Liver (tissue), 9 donors: Measurements from ENCODE around the gene TAF15. TPM values are rescaled to one million over a fixed set of nuclear protein-coding genes. Genes with fewer than 3 reads are reported as not detected.
A peak's percentile ranks its signal among the peaks of the same experiment; 100 is the strongest.

Experiments used
- DNase-seq: peaks from one replicate; pipeline ENCODE4 v3.0.0-alpha.2; 2017; ENCODE audit warnings: low spot score
- H3K27ac ChIP-seq, 2 donors: one replicate each; pipeline ENCODE4 v1.7.0; 2013; ENCODE audit warnings: inconsistent platforms in 2 of 2, low read length in 2 of 2, control low read depth in 1 of 2, low read depth in 1 of 2, mild to moderate bottlenecking in 1 of 2
- H3K27me3 ChIP-seq, 4 donors: one replicate each; pipeline versions ENCODE4 v1.6.1 to v1.7.0; 2013; ENCODE audit warnings: low read length in 3 of 4, inconsistent platforms in 1 of 4, mild to moderate bottlenecking in 1 of 4, moderate library complexity in 1 of 4; ENCODE audit not compliant: control insufficient read depth in 4 of 4, insufficient read depth in 4 of 4
- H3K36me3 ChIP-seq, 4 donors: one replicate each; pipeline versions ENCODE4 v1.6.1 to v1.7.0; 2013; ENCODE audit warnings: low read length in 3 of 4, mild to moderate bottlenecking in 3 of 4, low read depth in 1 of 4, moderate library complexity in 1 of 4; ENCODE audit not compliant: control insufficient read depth in 4 of 4, insufficient read depth in 3 of 4
- H3K4me1 ChIP-seq, 4 donors: one replicate each; pipeline versions ENCODE4 v1.6.1 to v1.7.0; 2013; ENCODE audit warnings: low read length in 3 of 4, mild to moderate bottlenecking in 3 of 4, moderate library complexity in 1 of 4; ENCODE audit not compliant: control insufficient read depth in 4 of 4, insufficient read depth in 4 of 4
- H3K4me3 ChIP-seq, 3 donors: one replicate each; pipeline versions ENCODE4 v1.6.1 to v1.7.0; 2013; ENCODE audit warnings: low read length in 3 of 3, control low read depth in 1 of 3, low read depth in 1 of 3, mild to moderate bottlenecking in 1 of 3
- H3K9ac ChIP-seq, 2 donors: one replicate each; pipeline ENCODE4 v1.7.0; 2013; ENCODE audit warnings: low read length in 2 of 2, mild to moderate bottlenecking in 2 of 2, moderate library complexity in 2 of 2, control low read depth in 1 of 2, low read depth in 1 of 2
- H3K9me3 ChIP-seq, 4 donors: one replicate each; pipeline versions ENCODE4 v1.6.1 to v1.7.0; 2013; ENCODE audit warnings: low read length in 3 of 4; ENCODE audit not compliant: control insufficient read depth in 4 of 4
- EGR1 ChIP-seq, 2 donors: IDR thresholded peaks; 2 replicates each; pipeline ENCODE4 v1.6.1; 2016 to 2018; ENCODE audit warnings: antibody characterized with exemption in 2 of 2, low read depth in 2 of 2
- FOXA2 ChIP-seq: IDR thresholded peaks from 2 replicates; pipeline ENCODE4 v1.6.1; 2016; ENCODE audit warnings: antibody characterized with exemption
- GABPA ChIP-seq, 2 donors: IDR thresholded peaks in 1 of 2; conservative IDR thresholded peaks in 1 of 2; 2 replicates each; pipeline ENCODE4 v1.6.1; 2016; ENCODE audit warnings: antibody characterized with exemption in 2 of 2, mild to moderate bottlenecking in 1 of 2, moderate library complexity in 1 of 2
- HNF4A ChIP-seq, 2 donors: conservative IDR thresholded peaks; 2 replicates each; pipeline ENCODE4 v1.6.1; 2016; ENCODE audit warnings: antibody characterized with exemption in 2 of 2, mild to moderate bottlenecking in 2 of 2
- JUND ChIP-seq, 2 donors: IDR thresholded peaks; 2 replicates each; pipeline ENCODE4 v1.6.1; 2016; ENCODE audit warnings: antibody characterized with exemption in 2 of 2
- NR2F2 ChIP-seq: IDR thresholded peaks from 2 replicates; pipeline ENCODE4 v1.6.1; 2016; ENCODE audit warnings: antibody characterized with exemption
- REST ChIP-seq: IDR thresholded peaks from 2 replicates; pipeline ENCODE4 v1.6.1; 2016; ENCODE audit warnings: antibody characterized with exemption, mild to moderate bottlenecking
- RXRA ChIP-seq, 2 donors: IDR thresholded peaks; 2 replicates each; pipeline ENCODE4 v1.6.1; 2017 to 2018; ENCODE audit warnings: antibody characterized with exemption in 2 of 2, mild to moderate bottlenecking in 1 of 2
- SP1 ChIP-seq: IDR thresholded peaks from 2 replicates; pipeline ENCODE4 v1.6.1; 2018; ENCODE audit warnings: antibody characterized with exemption, mild to moderate bottlenecking
- TAF1 ChIP-seq: conservative IDR thresholded peaks from 2 replicates; pipeline ENCODE4 v1.6.1; 2016; ENCODE audit warnings: antibody characterized with exemption, mild to moderate bottlenecking
- YY1 ChIP-seq: IDR thresholded peaks from 2 replicates; pipeline ENCODE4 v1.6.1; 2016; ENCODE audit warnings: antibody characterized with exemption, mild to moderate bottlenecking
- ZBTB33 ChIP-seq: IDR thresholded peaks from 2 replicates; pipeline ENCODE4 v1.6.1; 2016; ENCODE audit warnings: antibody characterized with exemption
- WGBS: extraction: QIAGEN DNeasy Blood & Tissue Kit; methylation state at CpG from one replicate; pipeline ENCODE4 v1.1.7; 2013; 5-methylcytosine and 5-hydroxymethylcytosine counted together
- polyA plus RNA-seq, 2 donors: library from polyadenylated mRNA; stranded (reverse) in 1 of 2; unstranded in 1 of 2; fragments of 200-250 nt in 1 of 2; fragments of >200 nt in 1 of 2; fragmentation: Nextera tagmentation in 1 of 2; extraction: Ambion mirVana in 1 of 2; gene quantifications; one replicate each; pipeline versions ENCODE4 v1.2.1 to v1.2.3, GENCODE V29; 2013 to 2015
- total RNA-seq, 2 donors: library from RNA; depleted of rRNA; stranded (reverse); fragments of >200 nt; gene quantifications; one replicate each; pipeline ENCODE4 v1.2.3, GENCODE V29; 2014
- TF ChIP-seq, protein P1 (sequence below): IDR thresholded peaks from 2 replicates; pipeline ENCODE4 v1.6.1; 2016; ENCODE audit warnings: antibody characterized with exemption
- donor health status: healthy.
- donor health status: healthy.
- donor health status: healthy.
- donor health status: healthy.
- donor health status: healthy.

Gene TAF15
- total and polyA plus RNA-seq, 4 donors, result 13.5 to 75.0 (median 67.6) TPM

DNA sequence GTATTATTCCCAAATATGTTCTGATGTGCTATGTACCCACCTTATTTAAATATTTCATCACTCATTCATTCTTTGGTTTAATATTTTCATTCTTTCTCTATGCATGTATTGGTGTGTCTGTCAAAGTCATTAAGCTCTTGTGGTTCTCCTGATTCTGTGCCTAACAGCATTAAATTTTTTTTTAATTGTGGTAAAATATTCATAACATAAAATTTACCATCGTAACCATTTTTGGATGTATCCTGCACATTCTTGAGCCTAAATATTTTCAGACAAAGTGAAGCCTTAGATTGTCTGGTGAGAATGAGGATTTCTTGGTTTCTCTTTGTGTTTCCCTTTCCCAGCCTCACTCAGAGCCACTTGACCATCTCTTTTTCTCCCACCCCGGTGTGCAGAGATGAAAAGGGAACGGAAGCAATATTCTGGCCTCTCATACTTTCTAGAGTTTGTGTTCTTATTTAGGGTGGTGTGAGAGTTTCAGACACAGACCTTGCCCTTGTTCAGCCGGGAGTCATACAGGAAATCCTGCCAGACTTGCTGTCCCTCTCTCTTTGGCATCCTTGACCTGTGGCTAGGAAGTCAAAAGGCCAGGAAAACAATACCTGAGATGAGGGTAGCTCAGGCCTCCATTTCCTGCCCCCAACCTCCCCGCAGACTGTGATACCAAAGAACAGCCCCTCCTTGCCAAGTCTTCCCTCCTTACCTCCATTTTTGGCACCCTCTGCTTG is 66.0 kb downstream of the TAF15 start:
- TF ChIP-seq ZBTB33 (no peak), NR2F2 (peak; percentile 96), HNF4A (conservative IDR thresholded peaks at IDR 0.05) (no peak), YY1 (no peak)
- TF ChIP-seq, protein P1, sequence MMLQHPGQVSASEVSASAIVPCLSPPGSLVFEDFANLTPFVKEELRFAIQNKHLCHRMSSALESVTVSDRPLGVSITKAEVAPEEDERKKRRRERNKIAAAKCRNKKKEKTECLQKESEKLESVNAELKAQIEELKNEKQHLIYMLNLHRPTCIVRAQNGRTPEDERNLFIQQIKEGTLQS, result no peak
- no peak overlapping the region for H3K9ac ChIP-seq
- DNase-seq, result no peak
- H3K36me3 ChIP-seq, result no peaks in the 10 kb centered on the region
- no peaks in the 10 kb centered on the region for H3K4me1 ChIP-seq
- no peak overlapping the region for H3K27ac ChIP-seq
- H3K4me3 ChIP-seq, result no peak overlapping the region
- H3K27me3 ChIP-seq, result no peaks in the 10 kb centered on the region
- WGBS, result 66% methylated on average over 5 of the region's 5 CpGs
- H3K9me3 ChIP-seq, result no peaks in the 10 kb centered on the region

GRCh38 chr17:35875800-35876139 is 66.5 kb downstream of the TAF15 start:
- Histone ChIP-seq H3K9me3 (no peaks in the 10 kb centered on the region), H3K4me3 (no peak overlapping the region), H3K4me1 (no peaks in the 10 kb centered on the region), H3K27me3 (no peaks in the 10 kb centered on the region), H3K36me3 (no peaks in the 10 kb centered on the region), H3K9ac (no peak overlapping the region), H3K27ac (no peak overlapping the region)
- 77% methylated on average over 3 of the region's 3 CpGs for WGBS
- no peak for TF ChIP-seq HNF4A (conservative IDR thresholded peaks at IDR 0.05)
- TF ChIP-seq NR2F2, result peak; percentile 33
- no peak for DNase-seq

DNA sequence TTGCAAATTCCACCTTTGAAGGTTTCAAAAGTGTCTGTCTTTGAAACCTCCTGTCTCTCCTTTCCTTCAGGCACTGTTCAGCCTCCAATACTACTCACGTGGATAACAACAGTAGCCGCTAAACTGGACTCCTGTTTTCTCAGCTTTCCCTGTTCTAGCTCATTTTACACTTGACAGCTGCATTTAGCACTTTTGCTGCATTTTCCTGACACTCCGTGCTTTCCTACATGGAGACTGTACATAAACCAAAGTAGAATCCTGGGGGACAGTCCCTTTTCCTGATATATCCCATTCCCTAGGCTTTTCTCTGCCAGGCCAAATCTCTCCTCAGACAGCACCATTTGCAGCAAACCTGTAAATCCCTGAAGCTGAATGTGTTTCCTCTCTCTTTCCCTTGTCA is 67.2 kb downstream of the TAF15 start:
- no peak for DNase-seq
- Histone ChIP-seq H3K27me3 (no peaks in the 10 kb centered on the region), H3K4me1 (no peaks in the 10 kb centered on the region), H3K9me3 (no peaks in the 10 kb centered on the region), H3K9ac (no peak overlapping the region), H3K36me3 (no peaks in the 10 kb centered on the region), H3K4me3 (no peak overlapping the region), H3K27ac (no peak overlapping the region)
- WGBS, result 88% methylated on average over 3 of the region's 3 CpGs
- no peak for TF ChIP-seq SP1

DNA sequence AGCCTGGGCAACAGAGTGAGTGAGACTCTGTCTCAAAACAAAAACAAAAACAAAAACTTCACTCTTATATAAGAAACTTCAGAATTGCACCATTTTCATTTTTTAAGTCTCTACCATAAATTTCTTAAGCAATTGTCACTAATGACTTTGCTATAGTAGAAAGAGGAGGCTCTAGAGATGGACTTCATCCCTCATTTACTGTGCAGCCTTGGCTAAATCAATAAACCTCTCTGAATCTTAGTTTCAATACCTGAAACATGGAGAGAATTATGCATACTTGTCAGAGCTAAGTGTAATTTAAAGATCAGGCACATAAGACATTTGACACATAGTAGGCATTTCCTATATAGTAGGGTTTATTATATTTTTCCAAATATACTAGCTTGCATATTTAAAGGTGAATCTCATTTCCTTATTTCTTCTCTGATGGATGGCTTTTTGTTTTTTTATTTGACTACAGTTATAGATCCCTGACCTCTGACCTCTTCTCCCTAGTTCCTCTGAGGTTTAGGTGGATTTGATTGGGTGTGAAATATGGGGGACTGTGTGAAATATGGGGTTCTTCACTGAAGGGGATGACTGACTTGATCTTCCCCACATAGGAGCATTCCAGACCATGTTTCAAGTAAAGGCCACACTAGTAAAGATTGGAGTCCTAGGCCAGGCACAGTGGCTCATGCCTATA is 68.2 kb downstream of the TAF15 start:
- no peak for DNase-seq
- no peak overlapping the region for H3K27ac ChIP-seq
- H3K36me3 ChIP-seq, result no peaks in the 10 kb centered on the region
- H3K27me3 ChIP-seq, result no peaks in the 10 kb centered on the region
- H3K4me3 ChIP-seq, result no peak overlapping the region
- H3K9me3 ChIP-seq, result no peaks in the 10 kb centered on the region
- H3K4me1 ChIP-seq, result no peaks in the 10 kb centered on the region
- H3K9ac ChIP-seq, result no peak overlapping the region
- TF ChIP-seq EGR1 (IDR thresholded peaks at IDR 0.05; ENCODE audit: low read depth in 2 of 2), result no peak
- no peak for TF ChIP-seq ZBTB33
- TF ChIP-seq NR2F2, result no peak
- no peak for TF ChIP-seq FOXA2
- TF ChIP-seq, protein P1, result no peak
- TF ChIP-seq JUND (IDR thresholded peaks at IDR 0.05), result no peak
- no peak for TF ChIP-seq GABPA (IDR thresholded peaks at IDR 0.05 in 1 of 2, conservative IDR thresholded peaks at IDR 0.05 in 1 of 2)
- TF ChIP-seq REST, result no peak
- TF ChIP-seq TAF1, result no peak
- TF ChIP-seq RXRA (IDR thresholded peaks at IDR 0.05), result no peak
